Ovary (tissue), 9 donors: ENCODE measurements around the gene OTULINL. TPM values are rescaled to one million over a fixed set of nuclear protein-coding genes. Genes with fewer than 3 reads are reported as not detected.

Experiments used
- DNase-seq, 5 donors: peaks; one replicate each; pipeline ENCODE4 v3.0.0-alpha.2; 2019 to 2020
- H3K27ac ChIP-seq, 2 donors: fragments of 200-600 bp; one replicate each; pipeline versions ENCODE4 v1.5.1 to v1.8.0; 2019 to 2022
- H3K27me3 ChIP-seq: fragments of 200-600 bp; one replicate; pipeline ENCODE4 v1.8.0; 2022
- H3K36me3 ChIP-seq: fragments of 200-600 bp; sonication (generic); one replicate; pipeline ENCODE4 v1.5.1; 2019
- H3K4me1 ChIP-seq: one replicate; pipeline ENCODE4 v1.8.1; 2013; ENCODE audit warnings: mild to moderate bottlenecking, moderate library complexity; ENCODE audit not compliant: insufficient read depth
- H3K4me3 ChIP-seq: fragments of 200-600 bp; sonication (generic); one replicate; pipeline ENCODE4 v1.5.1; 2017
- H3K9me3 ChIP-seq, 2 donors: fragments of 200-600 bp in 1 of 2; sonication (generic) in 1 of 2; one replicate each; pipeline versions ENCODE4 v1.5.1 to v1.8.1; 2013 to 2019; ENCODE audit warnings: mild to moderate bottlenecking in 1 of 2, moderate library complexity in 1 of 2
- EP300 ChIP-seq: sonication (generic); formaldehyde crosslinking; IDR thresholded peaks from one replicate; pipeline ENCODE4 v1.6.1; 2017; ENCODE audit warnings: antibody characterized with exemption
- POLR2A ChIP-seq: fragments of 450-650 bp; IDR thresholded peaks from one replicate; pipeline ENCODE4 v1.6.1; 2017; ENCODE audit warnings: antibody characterized with exemption, mild to moderate bottlenecking, moderate library complexity
- WGBS, 3 donors: extraction: QIAGEN DNeasy Blood & Tissue Kit in 1 of 3; methylation state at CpG; one replicate each; pipeline versions ENCODE4 v1.1.5 to v1.1.7; 2013 to 2017; 5-methylcytosine and 5-hydroxymethylcytosine counted together
- intact Hi-C, 4 donors: fragments of 100-400 bp; cut with DNase I; formaldehyde crosslinking; loops; one replicate each; pipeline versions ENCODE4 v1.11.0 to v1.15.1; 2022 to 2023
- polyA plus RNA-seq, 2 donors: library from polyadenylated mRNA; stranded (reverse); fragments of 200-250 nt in 1 of 2; fragments of 350-450 nt in 1 of 2; fragmentation: Illumina TruSeq in 1 of 2; extraction: RNeasy Lipid Tissue Mini Kit (QIAGEN cat#74804) in 1 of 2; gene quantifications; one replicate each; pipeline ENCODE4 v1.2.3, GENCODE V29; 2013 to 2014
- total RNA-seq, 7 donors: library from RNA; depleted of rRNA in 2 of 7; stranded (reverse); fragments of >200 nt in 2 of 7; fragmentation: NEBNext Ultra II Directional in 3 of 7; extraction: Animal tissue kit (Norgen Biotek cat#: 25700) in 3 of 7; gene quantifications; one replicate each; pipeline versions ENCODE4 v1.1.0 to v1.2.4, GENCODE V29; 2016 to 2023
- TF ChIP-seq, protein P1 (sequence below), 3 donors: fragments of 450-650 bp in 2 of 3; fragments of 200-600 bp in 1 of 3; IDR thresholded peaks; one replicate each; pipeline versions ENCODE4 v1.5.1 to v1.8.0; 2016 to 2022; ENCODE audit warnings: antibody characterized with exemption in 3 of 3, mild to moderate bottlenecking in 1 of 3
- donor health status: DM: no; HTN: no; CAD: no; lungs with moderate emphysema.
- donor health status: DM: no; HTN: no; CAD: no.
- donor health status: Bipolar disorder and iron deficiency.
- donor health status: DM: yes; HTN: yes; CAD: no.
- donor health status: DM: no; HTN: no; CAD: no.
- donor health status: DM: yes; HTN: yes; CAD: no.

The OTULINL gene
- total and polyA plus RNA-seq, 9 donors, result 2.3 to 14.9 (median 5.3) TPM

DNA sequence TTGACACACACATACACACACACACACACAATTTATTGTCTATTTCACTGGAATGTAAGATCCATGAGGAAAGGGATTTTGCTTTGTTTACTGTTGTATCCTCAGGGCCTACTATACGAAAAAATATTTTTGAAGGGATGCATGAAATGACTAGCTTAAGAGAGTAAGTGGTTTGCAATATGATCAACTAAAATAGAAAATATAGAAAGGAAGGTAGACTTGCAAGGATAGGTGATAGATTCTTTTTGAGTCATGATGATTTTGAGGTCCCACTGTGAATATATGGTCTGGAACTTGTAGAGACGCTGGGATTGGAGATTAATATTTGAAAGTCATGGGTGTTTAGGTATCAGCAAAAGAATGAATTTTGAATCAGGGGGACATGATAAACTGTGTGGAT lies 54.1 kb downstream of the OTULINL start:
- Histone ChIP-seq H3K4me3 (no peak overlapping the region), H3K27me3 (no peaks in the 10 kb centered on the region), H3K36me3 (no peaks in the 10 kb centered on the region), H3K27ac (no peak overlapping the region), H3K4me1 (no peaks in the 10 kb centered on the region), H3K9me3 (no peaks in the 10 kb centered on the region)
- WGBS, 3 donors, result 73 to 81% (median 79%) methylated on average over 2 of the region's 2 CpGs
- intact Hi-C loops, result no loop called here
- no peak for DNase-seq
- TF ChIP-seq, protein P1, sequence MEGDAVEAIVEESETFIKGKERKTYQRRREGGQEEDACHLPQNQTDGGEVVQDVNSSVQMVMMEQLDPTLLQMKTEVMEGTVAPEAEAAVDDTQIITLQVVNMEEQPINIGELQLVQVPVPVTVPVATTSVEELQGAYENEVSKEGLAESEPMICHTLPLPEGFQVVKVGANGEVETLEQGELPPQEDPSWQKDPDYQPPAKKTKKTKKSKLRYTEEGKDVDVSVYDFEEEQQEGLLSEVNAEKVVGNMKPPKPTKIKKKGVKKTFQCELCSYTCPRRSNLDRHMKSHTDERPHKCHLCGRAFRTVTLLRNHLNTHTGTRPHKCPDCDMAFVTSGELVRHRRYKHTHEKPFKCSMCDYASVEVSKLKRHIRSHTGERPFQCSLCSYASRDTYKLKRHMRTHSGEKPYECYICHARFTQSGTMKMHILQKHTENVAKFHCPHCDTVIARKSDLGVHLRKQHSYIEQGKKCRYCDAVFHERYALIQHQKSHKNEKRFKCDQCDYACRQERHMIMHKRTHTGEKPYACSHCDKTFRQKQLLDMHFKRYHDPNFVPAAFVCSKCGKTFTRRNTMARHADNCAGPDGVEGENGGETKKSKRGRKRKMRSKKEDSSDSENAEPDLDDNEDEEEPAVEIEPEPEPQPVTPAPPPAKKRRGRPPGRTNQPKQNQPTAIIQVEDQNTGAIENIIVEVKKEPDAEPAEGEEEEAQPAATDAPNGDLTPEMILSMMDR (IDR thresholded peaks at IDR 0.05), result no peak
- TF ChIP-seq POLR2A, result no peak
- no peak for TF ChIP-seq EP300

DNA sequence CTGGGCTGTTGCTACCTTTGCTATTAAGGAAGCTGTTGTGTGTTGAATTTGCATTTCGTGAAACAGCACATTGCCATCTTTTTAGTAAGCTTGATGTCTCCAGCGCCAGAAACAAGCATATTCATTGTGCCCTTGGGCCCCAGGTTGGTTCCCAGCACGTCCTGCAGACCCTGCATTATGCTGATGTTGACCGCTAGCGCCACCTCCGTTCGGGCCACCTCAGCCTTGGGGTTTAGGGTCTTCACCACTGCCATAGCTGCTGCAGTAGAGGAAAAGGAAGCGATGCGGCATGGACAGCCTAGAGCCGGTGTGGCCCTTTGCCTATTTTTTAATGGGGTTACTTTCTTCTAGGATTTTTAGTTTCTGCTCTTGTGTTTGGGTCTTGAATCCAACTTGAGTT lies 59.2 kb downstream of the OTULINL start:
- Histone ChIP-seq H3K9me3 (no peaks in the 10 kb centered on the region), H3K4me3 (no peak overlapping the region), H3K27ac (no peak overlapping the region), H3K27me3 (no peaks in the 10 kb centered on the region), H3K36me3 (no peaks in the 10 kb centered on the region), H3K4me1 (no peaks in the 10 kb centered on the region)
- TF ChIP-seq EP300 (no peak), POLR2A (no peak)
- TF ChIP-seq, protein P1 (IDR thresholded peaks at IDR 0.05), result no peak
- intact Hi-C loops, result no loop called here
- WGBS, 3 donors, result 69 to 74% (median 69%) methylated on average over 10 of the region's 10 CpGs
- DNase-seq, result no peak

DNA sequence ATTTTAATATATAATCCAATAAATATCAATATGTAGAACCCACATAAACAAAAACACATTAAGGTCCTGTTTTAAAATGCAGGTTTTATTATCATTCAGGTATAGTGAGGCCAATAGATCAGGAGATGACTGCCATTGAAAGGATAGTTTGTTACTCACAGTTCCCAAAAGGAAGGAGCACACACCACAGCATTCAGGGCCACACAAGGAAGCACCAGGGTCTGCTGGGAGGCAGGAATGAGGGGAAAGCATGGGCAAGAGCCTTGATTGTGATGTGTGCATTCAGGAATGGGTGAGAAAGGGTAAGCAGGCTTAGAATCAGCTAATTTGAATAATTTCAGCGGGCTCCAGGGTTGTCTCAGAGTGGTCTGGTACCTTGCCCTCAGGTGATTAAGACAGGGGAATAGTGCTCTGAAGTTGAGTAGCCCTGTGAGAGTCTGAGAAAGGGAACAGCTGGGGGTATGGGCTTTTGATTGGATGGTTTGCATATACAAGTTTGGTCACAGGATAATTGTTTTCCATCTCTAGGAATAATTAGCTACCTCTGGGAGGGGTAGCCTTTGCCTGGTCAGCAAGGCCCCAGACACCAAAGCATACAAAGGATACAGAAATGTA lies 63.1 kb downstream of the OTULINL start:
- Histone ChIP-seq H3K4me3 (no peak overlapping the region), H3K9me3 (no peaks in the 10 kb centered on the region), H3K27me3 (no peaks in the 10 kb centered on the region), H3K27ac (no peak overlapping the region), H3K36me3 (no peaks in the 10 kb centered on the region), H3K4me1 (no peaks in the 10 kb centered on the region)
- DNase-seq, result no peak
- 84 to 86% (median 84%) methylated on average over 1 of the region's 1 CpG for WGBS, 3 donors
- intact Hi-C loops, result loop anchor here in 2 of 4 donors (5.0 kb wide), 1 partner anchor 292 kb away; no protein-coding TSS in a partner anchor
- TF ChIP-seq POLR2A (no peak), EP300 (no peak)
- TF ChIP-seq, protein P1 (IDR thresholded peaks at IDR 0.05), result no peak

DNA sequence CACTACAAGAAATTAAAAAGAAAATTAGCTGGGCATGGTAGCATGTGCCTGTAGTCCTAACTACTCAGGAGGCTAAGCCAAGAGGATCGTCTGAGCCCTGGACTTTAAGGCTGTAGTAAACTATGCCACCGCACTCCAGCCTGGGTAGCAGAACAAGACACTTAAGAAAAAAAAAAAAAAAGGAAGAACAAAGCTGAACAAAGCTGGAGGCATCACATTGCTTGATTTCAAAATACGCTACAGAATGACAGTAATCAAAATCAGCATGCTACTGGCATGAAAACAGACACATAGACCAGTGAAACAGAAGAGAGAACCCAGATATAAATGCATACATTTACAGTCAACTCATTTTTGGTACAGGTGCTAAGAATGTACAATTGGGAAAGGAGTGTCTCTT lies 68.5 kb downstream of the OTULINL start:
- intact Hi-C loops, result no loop called here
- H3K27me3 ChIP-seq, result no peaks in the 10 kb centered on the region
- DNase-seq, result no peak
- no peak overlapping the region for H3K27ac ChIP-seq
- no peaks in the 10 kb centered on the region for H3K4me1 ChIP-seq
- H3K36me3 ChIP-seq, result no peaks in the 10 kb centered on the region
- H3K9me3 ChIP-seq, result no peaks in the 10 kb centered on the region
- TF ChIP-seq EP300 (no peak), POLR2A (no peak)
- TF ChIP-seq, protein P1 (IDR thresholded peaks at IDR 0.05), result no peak
- no peak overlapping the region for H3K4me3 ChIP-seq
- whole genome bisulfite sequencing, 3 donors, result 77 to 84% (median 83%) methylated on average over 3 of the region's 3 CpGs
